Liver (tissue), 3 donors: ENCODE measurements around the gene GABRB1.

Experiments
- CTCF ChIP-seq: fragments of 150-350 bp; IDR thresholded peaks from 2 replicates; pipeline ENCODE4 v1.5.1; 2017; ENCODE audit warnings: improper control_type of control experiment, low read depth, low read length; ENCODE audit not compliant: missing input control
- EGR1 ChIP-seq, 2 donors: IDR thresholded peaks; 2 replicates each; pipeline ENCODE4 v1.6.1; 2016 to 2018; ENCODE audit warnings: antibody characterized with exemption in 2 of 2, low read depth in 2 of 2
- GABPA ChIP-seq, 2 donors: IDR thresholded peaks in 1 of 2; conservative IDR thresholded peaks in 1 of 2; 2 replicates each; pipeline ENCODE4 v1.6.1; 2016; ENCODE audit warnings: antibody characterized with exemption in 2 of 2, mild to moderate bottlenecking in 1 of 2, moderate library complexity in 1 of 2
- NR2F2 ChIP-seq: IDR thresholded peaks from 2 replicates; pipeline ENCODE4 v1.6.1; 2016; ENCODE audit warnings: antibody characterized with exemption
- RAD21 ChIP-seq, 2 donors: IDR thresholded peaks; 2 replicates each; pipeline ENCODE4 v1.6.1; 2016; ENCODE audit warnings: antibody characterized with exemption in 2 of 2, mild to moderate bottlenecking in 2 of 2
- SP1 ChIP-seq: IDR thresholded peaks from 2 replicates; pipeline ENCODE4 v1.6.1; 2018; ENCODE audit warnings: antibody characterized with exemption, mild to moderate bottlenecking
- YY1 ChIP-seq: IDR thresholded peaks from 2 replicates; pipeline ENCODE4 v1.6.1; 2016; ENCODE audit warnings: antibody characterized with exemption, mild to moderate bottlenecking
- TF ChIP-seq, protein P1 (sequence below): IDR thresholded peaks from 2 replicates; pipeline ENCODE4 v1.6.1; 2016; ENCODE audit warnings: antibody characterized with exemption, mild to moderate bottlenecking
- TF ChIP-seq, protein P2 (sequence below): IDR thresholded peaks from 2 replicates; pipeline ENCODE4 v1.6.1; 2016; ENCODE audit warnings: antibody characterized with exemption
- donor health status: healthy.
- donor health status: healthy.

DNA sequence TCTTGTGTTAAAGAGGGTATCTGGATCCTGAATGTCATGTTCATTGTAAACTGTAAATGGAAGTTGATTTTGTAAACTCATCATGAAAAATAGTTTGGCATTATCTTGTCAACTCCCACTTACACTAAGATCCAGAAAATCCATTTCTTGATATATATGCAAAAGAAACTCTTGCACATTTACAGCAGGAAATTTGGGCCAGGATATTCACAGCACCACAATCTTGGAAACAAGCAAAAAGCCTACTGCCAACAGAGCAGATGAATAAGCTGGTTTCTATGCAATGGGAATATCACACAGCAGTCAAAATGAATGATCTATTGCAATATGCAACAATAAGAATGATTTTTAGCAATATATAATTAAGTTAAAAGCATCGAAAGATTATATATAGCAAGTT, 46.6 kb upstream of the GABRB1 start:
- TF ChIP-seq CTCF (no peak), YY1 (no peak), GABPA (IDR thresholded peaks at IDR 0.05 in 1 of 2, conservative IDR thresholded peaks at IDR 0.05 in 1 of 2) (no peak), EGR1 (IDR thresholded peaks at IDR 0.05; ENCODE audit: low read depth in 2 of 2) (no peak), NR2F2 (no peak), RAD21 (IDR thresholded peaks at IDR 0.05) (no peak), SP1 (no peak)
- TF ChIP-seq, protein P1, sequence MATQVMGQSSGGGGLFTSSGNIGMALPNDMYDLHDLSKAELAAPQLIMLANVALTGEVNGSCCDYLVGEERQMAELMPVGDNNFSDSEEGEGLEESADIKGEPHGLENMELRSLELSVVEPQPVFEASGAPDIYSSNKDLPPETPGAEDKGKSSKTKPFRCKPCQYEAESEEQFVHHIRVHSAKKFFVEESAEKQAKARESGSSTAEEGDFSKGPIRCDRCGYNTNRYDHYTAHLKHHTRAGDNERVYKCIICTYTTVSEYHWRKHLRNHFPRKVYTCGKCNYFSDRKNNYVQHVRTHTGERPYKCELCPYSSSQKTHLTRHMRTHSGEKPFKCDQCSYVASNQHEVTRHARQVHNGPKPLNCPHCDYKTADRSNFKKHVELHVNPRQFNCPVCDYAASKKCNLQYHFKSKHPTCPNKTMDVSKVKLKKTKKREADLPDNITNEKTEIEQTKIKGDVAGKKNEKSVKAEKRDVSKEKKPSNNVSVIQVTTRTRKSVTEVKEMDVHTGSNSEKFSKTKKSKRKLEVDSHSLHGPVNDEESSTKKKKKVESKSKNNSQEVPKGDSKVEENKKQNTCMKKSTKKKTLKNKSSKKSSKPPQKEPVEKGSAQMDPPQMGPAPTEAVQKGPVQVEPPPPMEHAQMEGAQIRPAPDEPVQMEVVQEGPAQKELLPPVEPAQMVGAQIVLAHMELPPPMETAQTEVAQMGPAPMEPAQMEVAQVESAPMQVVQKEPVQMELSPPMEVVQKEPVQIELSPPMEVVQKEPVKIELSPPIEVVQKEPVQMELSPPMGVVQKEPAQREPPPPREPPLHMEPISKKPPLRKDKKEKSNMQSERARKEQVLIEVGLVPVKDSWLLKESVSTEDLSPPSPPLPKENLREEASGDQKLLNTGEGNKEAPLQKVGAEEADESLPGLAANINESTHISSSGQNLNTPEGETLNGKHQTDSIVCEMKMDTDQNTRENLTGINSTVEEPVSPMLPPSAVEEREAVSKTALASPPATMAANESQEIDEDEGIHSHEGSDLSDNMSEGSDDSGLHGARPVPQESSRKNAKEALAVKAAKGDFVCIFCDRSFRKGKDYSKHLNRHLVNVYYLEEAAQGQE, result no peak
- TF ChIP-seq, protein P2, sequence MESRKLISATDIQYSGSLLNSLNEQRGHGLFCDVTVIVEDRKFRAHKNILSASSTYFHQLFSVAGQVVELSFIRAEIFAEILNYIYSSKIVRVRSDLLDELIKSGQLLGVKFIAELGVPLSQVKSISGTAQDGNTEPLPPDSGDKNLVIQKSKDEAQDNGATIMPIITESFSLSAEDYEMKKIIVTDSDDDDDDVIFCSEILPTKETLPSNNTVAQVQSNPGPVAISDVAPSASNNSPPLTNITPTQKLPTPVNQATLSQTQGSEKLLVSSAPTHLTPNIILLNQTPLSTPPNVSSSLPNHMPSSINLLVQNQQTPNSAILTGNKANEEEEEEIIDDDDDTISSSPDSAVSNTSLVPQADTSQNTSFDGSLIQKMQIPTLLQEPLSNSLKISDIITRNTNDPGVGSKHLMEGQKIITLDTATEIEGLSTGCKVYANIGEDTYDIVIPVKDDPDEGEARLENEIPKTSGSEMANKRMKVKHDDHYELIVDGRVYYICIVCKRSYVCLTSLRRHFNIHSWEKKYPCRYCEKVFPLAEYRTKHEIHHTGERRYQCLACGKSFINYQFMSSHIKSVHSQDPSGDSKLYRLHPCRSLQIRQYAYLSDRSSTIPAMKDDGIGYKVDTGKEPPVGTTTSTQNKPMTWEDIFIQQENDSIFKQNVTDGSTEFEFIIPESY, result no peak
